Hematopoietic multipotent progenitor cell treated with erythropoietin and hydrocortisone succinate and interleukin-3 and kit ligand, for 15 days (in vitro differentiated cells): ENCODE measurements around the gene EPHA6.

Experiments
- DNase-seq: peaks from one replicate; pipeline ENCODE4 v3.0.0-alpha.2; 2015; ENCODE audit warnings: low spot score

Gene EPHA6

DNA sequence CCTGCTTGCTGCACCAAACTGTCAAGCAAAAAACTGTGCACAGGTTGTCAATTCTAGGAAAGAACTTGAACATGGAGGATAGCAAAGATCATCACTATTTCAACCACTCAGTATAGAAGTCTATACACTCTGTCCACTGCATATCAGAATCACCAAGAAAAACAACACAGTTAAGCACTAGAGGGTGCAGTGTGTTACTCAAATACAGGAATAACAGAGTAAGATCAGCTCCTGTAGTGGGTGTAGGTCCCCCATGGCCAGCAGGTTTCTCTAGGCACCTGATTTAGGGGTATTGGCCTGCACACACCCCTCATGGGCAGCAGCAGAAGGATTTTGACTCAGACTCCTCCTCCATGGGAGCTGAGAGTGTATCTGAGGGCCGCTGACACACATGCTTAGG, 464.1 kb downstream of the EPHA6 start:
- no peak for DNase-seq

DNA sequence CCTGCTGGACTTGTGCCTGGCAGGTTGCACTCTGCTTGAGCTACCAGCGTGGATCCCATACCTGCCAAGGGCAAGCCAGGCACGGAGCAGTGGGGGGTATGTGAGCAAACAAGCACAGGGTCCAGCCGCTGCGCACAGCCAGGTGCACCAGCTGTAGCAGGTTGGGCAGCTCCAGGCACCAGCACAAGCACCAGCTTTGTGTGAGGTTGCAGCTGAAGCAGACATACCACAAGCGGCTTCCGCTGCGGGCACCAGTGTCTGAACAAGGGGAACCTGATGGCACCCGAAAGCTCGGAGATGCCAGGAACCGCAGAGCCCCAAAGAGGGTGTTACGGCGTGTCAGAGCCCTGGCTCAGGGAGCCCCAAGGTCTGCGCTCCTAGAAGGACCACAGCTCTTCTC, 477.5 kb downstream of the EPHA6 start:
- DNase-seq = no peak

DNA sequence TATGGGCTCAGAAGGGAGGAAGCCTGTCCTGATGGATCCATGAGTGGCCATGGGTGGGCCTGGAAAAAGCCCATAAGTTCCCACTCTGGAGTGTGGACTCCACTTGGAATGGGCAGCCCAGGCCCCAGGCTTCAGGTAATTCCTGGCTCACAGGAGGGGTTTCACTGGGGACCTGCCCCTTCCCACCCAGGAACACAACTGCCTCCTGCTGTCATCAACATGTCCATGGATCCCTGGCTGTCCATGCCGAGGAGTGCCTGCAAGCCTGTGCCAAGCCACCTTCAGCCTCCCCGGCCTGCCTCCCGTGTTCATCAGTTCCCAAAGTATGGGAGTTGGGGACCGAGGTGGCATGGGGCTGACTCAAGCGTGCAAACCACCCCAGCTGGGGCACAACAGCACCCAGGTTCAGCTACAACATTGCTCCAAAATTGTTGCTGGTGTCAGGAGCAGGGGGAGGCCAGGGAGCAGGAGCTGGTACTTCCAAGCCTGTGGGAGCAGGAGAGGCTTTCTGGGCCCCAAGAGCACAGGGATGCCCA, 479.3 kb downstream of the EPHA6 start:
- DNase-seq = no peak

DNA sequence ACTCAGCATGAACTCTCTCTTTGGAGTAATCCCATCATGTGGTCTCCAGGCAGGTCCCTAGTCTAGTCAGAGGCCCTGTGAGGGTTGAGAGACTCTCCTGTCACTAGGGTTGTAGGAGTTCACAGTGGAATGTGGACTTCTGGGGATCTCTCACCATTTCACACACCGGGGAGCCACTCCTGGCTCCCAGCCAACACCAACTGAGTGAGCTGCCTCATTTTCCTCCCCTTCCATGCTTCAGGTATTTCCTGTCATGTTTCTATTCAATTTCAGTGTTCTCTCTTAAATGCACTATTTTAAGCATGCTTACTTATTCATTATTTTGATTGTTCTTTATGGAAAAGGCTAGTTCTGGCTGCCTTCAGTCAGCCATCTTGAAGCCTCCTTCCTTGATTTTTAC, 482.6 kb downstream of the EPHA6 start:
- DNase-seq = no peak

DNA sequence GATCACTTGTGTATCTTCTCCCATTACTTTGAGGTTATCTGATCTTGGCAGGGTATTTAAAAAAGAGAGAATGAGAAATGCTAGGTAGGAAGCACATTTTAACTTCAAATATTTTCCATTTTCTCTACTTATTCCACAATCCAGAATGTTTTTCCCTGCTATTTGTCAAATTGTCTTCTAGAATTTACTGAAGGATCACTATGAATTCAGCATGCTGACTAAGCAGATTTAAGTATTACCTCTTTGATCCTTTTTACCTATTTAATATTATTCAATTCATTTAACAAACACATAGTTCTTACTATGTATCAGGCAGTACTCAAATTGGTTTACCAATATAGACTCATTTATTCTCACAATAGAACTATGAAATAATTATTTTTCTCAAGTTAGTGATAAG, 486.7 kb downstream of the EPHA6 start:
- no peak for DNase-seq

DNA sequence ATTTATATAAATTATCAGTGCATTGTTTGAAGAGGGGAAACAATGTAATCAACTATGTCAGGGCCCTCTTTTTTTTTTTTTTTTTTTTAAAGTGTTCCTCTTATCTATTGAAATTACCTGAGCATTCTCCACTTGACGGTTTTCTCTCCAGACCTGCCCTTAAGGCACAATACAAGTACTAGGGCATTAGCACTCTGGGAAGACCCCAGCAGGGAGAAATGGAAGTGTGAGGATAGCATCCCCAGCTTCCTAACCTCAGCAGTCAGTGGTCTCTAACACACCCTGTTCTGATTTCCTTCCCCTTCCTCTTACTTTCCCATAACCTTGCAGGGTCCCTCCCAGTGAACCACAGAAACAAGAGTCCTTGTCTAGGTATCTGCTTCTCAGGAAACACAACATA, 491.8 kb downstream of the EPHA6 start:
- no peak for DNase-seq

DNA sequence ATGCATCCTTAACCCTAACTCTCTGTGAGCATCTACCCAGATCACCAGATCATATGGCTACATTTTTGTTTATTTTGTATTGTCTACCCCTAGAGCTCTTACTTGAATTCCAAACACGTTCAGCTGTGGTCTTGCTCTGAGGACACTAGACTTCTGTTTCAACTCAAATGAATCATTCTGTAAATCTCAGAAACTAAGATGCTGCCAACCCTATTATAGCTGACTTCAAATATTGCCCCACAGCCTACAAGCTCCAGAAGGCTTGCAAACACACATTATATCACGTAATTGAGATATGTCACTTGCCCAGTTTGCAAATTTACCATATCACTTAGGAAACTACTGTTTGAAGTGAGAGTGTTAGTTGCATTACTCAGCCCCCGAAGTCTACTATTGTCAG, 524.0 kb downstream of the EPHA6 start:
- DNase-seq = no peak

DNA sequence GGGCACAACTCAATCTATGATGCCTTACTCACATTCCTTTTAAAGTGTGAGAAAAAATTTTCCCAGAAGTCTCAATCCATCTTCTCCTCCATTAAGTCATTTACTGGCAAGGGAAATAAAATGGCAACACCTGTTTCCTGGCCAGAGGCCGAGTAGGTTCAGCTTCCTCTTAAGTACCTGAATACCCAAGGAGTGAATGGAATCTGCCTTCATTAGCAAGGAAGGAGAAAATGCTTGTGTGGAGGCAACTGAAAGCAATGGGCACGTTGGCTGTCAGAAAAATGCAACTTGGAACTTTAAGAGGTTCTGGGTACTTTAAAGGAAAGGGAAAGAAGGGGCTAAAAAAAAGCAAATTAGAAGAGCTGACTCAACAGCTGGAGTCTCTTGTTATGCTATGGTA, 526.5 kb downstream of the EPHA6 start:
- no peak for DNase-seq

DNA sequence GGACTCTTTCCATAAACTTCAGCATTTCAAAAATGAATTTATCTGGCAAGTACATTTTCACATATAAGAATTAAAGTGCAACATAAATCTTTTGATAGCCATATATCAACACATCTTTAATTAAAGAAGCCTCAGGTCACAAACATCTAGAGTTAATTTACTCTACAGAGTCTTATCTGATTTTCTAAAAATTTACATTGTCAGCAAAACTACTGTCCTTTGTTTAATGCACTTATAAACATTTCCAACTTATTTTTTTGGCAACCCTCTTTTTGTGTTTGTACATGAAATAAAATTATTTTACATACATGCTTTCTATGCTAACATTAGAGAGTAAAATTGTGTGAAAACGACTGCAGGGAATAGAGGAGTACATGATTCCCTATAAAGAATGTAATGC, 533.4 kb downstream of the EPHA6 start:
- no peak for DNase-seq

DNA sequence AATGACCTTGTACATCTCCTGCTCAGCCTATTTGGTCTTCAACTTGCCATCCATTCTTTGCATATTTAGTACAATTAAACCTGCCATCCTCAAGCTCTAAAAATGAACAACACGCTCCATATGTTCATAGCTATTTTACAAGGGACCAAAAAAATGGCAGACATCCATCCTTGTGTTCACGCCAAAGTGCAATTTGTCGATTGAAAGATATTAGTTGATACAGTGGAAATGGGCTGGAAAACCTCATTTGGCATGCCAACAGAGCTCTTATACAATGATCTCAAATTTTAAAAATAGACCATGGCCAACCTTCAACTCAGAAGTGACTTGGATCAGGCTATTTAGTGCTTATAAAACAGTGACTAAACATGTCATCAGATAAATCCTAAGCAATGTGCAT, 536.6 kb downstream of the EPHA6 start:
- no peak for DNase-seq

DNA sequence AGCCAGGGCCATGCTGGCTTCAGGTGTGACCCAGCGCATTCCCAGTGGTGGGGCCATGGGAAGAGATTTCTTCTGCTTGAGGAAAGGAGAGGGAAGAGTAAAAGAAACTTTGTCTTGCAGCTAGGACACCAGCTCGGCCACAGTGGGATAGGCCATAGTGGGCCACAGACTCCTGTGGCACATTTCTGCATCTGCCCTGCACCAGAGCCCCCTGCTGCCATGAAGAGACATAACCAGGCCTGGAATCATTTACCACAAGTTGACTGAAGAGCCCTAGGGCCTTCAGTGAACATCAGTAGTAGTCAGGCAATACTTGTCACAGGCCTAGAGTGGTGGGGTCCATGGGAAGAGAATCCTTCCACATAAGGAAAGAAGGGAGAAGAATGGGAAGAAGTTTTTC, 538.8 kb downstream of the EPHA6 start:
- DNase-seq = no peak

DNA sequence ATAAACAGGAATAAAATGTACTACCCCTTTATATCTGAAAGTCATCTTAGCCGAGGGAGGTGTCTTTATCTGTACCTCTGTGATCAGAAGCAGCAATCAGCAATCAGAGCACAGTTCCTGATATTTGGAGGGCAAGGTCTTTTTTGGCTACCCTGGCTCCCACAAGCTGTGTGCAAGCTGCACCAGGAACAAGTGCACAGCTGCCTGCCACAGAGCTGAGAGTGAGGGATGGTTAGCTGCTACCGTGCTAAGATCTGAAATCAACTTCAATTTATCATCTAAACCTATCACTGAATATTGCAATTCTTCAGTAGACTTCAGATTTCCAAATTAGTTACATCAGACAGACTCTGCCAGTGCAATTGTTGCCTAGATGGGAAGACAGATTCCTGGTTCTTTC, 545.6 kb downstream of the EPHA6 start:
- no peak for DNase-seq

DNA sequence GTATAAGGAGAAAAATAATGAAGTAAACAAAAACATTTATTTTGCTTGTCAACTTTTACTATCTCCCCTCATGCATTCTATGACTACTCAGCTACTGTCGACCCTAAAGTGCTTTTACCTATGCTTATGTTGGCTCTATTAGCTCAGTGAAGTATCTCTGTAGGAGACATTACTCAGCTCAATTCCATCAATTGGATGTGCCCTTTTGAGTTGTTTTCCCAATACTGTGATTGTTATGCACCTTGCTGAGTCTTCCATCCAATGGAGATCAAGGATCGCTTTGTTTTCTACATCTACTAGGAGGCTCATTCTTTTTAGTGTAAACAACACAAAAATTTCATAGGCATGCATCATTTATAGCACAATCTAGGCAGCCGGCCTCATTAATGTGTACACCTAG, 546.4 kb downstream of the EPHA6 start:
- no peak for DNase-seq

DNA sequence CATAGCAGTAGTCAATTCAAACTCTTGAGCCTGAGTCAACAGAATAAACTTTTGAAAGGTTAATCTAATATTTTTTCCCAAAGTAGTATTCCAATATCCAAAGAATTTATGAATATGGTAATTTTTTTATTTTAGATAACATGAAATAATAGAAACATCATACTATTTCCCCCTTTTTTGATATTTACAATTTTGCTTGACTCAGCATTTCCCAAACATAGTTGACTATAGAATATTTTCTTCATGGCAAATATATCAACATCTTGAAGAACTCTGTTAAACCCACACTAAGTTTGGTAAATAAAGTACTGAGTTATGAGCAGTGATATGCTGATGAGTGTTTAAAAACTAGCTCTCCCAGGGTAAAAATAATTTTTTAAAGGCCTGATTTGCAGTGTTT, 570.2 kb downstream of the EPHA6 start:
- DNase-seq = no peak

DNA sequence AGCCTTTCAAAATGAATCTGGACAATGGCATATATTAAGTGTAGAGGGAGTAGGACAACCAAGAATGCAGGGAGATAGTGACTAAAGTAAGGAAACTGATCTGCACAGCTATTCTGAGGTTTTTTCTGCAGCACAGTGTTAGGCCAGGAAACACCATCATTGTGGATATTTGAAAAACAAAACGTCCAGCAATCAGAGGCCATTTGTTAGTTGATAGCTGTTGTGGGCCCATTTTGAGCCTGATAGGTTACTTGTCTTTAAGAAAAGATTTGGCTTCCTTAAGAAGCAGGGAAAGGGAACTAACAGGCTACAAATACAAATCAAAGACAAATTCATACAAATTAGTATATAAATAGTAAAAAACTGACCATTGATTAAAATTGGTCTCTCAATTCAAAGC, 574.4 kb downstream of the EPHA6 start:
- DNase-seq = no peak

DNA sequence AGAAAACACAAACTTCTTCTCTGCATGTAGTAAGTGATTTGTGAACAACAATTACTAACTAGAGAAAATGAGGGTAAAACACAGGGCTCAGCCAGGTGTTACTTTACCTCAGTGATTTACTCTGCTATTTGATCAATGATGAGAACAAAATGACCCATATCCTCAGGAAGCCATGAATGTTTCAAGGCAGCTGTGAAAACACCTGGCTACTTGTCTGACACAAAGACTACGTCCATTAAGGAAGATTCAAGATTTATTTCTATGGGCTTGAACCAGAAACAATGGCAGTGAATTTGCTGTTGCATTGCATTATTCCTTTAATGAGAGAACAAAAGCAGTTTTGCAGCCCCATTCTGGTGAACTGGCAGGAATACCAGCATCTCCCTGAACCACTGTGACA, 575.5 kb downstream of the EPHA6 start:
- DNase-seq = no peak

DNA sequence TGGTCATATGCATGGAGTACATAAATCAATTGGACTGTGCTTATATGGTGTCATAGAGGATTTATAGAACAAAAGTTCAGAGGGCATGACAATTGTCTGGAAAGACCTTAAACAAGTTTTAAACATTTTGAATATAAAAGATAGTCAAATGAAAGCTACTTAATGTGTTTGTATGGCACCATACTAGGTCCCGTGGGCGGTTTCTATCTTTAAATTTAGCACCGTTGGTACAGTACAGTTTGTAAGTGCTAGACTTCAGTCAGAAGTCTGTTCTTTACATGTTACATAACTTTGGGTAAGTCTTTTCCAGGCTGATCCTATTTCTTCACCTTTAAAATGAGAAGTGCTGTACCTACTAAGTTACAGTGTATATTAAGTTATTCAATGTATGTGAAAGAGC, 576.8 kb downstream of the EPHA6 start:
- DNase-seq = no peak

DNA sequence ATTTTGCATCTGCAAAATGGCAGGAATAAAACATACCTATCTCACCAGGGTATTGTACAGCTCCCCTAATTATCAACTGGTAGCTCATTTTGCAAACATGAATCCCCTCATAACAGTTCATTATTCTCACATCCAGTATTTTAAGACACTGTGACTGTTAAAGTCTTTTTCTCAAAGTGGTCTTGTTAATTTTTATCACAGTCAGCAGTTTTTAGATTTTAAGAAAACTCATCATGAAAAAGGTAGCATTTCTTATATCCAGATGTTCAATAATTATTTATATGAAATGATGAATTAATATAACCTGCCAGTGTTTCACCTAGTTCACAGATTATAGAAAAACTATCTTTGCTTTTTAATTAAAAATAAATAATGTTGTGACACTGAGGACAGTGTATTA, 595.2 kb downstream of the EPHA6 start:
- no peak for DNase-seq

DNA sequence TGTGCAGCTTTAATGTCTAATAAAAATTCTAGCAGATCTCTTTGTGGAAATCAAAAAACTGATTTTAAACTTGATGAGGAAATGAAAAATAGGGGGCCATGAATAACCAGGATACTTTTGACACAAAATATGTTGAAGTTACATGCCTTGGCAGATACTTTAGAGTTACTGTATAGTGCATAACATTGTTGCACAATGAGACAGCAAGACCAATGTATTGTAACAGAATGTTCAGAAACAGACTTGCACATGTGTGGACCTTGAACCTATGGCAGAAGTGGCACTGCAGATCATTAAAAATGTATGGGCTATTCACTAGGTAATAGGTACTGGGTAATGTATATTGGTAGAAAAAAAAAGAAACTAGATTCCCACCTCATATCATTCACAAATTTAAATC, 607.2 kb downstream of the EPHA6 start:
- DNase-seq = no peak

DNA sequence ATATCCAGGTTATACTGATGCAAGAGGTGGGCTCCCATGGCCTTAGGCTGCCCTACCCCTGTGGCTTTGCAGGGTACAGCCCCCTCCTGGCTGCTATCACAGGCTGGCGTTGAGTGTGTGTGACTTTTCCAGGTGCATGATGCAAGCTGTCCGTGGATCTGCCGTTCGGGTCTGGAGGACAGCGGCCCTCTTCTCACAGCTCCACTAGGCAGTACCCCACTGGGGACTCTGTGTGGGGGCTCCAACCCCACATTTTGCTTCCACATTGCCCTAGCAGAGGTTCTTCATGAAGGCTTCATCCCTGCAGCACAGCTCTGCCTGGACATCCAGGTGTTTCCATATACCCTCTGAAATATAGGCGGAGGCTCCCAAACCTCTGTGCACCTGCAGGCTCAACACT, 610.6 kb downstream of the EPHA6 start:
- DNase-seq = no peak

DNA sequence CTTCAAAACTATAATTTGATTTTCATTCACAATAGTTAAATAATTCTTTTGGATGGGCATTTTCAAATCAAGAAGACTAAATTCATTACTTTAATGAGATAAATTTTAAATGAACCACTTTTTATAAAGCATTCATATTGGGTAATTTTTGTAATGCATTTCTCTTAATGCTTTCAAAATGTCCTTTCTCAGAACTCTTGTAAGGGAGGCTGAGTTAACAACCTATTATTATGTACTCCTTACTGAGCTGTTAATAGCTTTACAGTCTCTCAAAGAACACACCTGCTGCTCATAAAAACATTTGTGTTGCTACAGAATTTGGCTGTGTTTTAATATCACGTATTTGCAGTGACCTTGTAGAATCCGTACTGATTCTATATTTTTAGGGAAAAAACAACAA, 616.2 kb downstream of the EPHA6 start:
- DNase-seq = no peak

DNA sequence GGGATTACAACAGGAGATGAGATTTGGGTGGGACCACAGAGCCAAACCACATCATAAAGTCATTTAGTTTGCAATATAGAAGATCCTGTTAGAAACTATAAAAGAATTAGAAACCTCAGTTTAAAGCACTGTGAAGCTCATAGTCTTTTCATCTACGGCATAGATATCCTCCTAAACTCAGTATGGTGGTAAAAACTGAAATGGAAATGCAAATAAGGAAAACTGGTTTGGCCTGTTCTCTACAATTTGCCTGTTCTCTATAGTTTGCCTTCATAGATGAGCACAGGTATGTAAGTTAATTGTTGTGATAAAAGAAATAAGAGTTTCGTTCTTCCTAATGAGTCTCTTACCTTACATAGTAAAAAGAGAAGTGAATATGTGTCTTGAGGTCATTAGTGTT, 618.5 kb downstream of the EPHA6 start:
- no peak for DNase-seq

DNA sequence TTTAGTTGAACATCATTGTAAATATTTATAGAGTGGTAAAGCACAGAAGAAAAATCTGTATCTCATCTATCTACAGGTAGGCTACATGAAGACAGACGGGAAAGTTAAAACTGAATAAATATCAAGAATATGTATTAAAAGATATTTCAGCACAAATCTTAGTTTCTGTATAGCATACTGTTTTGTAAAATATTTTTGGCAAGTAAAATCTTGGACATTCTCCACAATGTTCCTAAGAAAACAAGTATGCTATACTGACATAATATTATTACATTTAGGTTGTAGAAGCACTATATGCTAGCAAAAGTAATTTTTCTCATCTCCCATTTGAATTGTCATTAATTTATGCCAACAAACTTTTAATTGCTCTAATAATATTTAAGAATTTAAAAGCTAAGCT, 623.7 kb downstream of the EPHA6 start:
- no peak for DNase-seq

DNA sequence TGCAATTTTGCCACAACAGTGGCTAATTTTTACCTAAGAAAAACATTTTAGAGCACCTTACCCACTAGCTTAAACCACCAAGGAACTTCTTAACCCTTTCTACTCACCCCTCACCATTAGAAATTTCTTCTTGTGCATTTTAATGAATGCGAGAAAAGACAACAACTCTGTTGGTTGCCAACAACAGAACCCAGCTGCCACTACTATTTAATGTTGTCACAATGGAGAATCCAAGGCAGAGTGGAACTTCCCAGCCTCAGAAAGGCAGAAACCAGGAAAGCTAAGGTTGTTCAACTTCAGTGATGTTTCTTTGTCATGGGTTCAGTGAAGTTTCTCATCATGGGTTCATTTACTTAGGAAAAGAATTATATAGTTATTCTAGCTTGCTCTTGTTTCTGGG, 625.0 kb downstream of the EPHA6 start:
- no peak for DNase-seq

DNA sequence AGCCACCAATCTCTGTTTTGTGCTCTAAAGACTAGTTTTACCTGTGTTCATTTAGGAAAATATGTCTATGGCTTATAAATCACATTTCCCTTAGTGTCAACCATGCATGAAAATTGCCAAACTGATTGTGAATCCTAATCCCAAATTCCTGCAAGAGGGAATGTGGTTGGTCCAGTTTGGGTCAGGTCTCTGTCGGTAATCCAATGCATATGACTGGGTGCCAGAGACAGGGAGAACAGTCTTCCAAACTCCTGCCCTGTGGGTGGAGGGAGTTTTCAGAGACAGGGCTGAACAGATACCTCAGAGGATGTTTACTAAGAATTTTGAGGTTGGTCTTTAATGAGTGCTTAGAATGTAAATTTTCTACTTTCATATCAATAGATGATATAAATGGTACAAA, 649.6 kb downstream of the EPHA6 start:
- no peak for DNase-seq
